K562 treated with DMSO at 1 percent for 24 hours (cell line): ENCODE results near the gene ASCL1. TPM values are rescaled to one million over a fixed set of nuclear protein-coding genes. Genes with fewer than 3 reads are reported as not detected.

ENCODE experiments used
- total RNA-seq: library from RNA; unstranded; fragments of 300-600 nt; gene quantifications from 2 replicates; pipeline ENCODE4 v1.2.3, GENCODE V29; 2022; ENCODE audit warnings: low read depth; ENCODE audit not compliant: insufficient read depth

ASCL1 gene
- 0.74 and 1.5 TPM in 2 replicates for total RNA-seq

DNA sequence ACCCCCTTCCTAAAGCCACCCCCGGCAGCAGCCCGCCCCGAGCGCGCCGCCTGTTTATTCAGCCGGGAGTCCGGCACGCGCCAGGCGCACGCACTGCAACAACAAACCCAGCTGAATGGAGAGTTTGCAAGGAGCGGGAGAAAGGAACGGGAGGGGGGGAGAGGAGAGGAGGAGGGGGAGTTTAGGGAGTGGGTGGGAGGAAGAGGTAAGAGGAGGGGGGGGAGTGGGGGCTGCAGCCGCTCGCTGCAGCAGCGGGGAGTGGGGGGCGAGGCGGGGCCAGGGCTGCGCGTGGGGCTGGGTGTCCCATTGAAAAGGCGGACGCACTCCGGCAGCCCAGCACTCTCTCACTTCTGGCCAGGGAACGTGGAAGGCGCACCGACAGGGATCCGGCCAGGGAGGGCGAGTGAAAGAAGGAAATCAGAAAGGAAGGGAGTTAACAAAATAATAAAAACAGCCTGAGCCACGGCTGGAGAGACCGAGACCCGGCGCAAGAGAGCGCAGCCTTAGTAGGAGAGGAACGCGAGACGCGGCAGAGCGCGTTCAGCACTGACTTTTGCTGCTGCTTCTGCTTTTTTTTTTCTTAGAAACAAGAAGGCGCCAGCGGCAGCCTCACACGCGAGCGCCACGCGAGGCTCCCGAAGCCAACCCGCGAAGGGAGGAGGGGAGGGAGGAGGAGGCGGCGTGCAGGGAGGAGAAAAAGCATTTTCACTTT is at the start of gene ASCL1:
ASCL1 (plus strand) TSS at position 336 of the 712 bp plus-strand sequence. CDS start 571 bp downstream, outside the sequence.

DNA sequence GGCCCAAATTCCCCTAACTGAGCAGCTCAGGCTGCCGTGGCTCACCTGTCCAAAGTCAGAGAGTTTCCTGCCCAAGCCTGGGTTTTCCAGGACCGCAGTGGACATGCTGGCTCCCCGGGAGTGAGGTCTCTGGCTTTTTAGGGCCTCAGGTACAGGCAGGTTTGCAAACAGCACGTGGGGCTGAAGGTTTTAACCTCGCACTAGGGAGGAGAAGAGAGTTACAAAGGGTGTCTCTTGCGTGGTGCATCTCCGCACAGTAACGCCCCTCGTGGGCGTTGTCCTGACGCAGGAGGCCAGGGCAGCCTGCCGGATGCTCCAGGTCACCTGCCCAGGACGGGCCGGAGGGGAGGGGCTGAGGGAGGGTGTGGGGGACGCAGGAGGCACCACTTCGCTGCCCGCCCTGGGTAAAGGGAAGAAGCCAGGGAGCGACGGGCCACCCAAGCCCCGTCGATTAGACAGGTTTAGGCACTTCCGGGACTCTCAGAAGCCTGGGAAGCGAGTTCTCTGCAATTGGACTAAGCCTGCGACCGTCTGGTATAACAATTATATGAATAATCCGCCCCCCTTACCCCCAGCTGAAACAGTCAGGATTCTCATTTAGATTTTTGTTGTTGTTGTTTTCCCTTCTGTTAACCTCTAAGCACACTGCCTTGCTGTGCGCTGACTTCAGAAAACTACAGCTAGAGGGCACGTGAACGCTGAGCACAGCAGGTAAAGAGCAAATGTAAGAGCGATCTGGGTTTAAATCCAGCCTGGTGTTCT is 40.3 kb upstream of the ASCL1 start, which contains the start of gene PAH:
PAH (minus strand) TSS at position 219 of the 762 bp plus-strand sequence; CDS start at position 105, 114 bp downstream.

Other genes starting within 250 kb of the ASCL1 start
- gene PAH, start 40.4 kb upstream of the ASCL1 start, total RNA-seq = not detected in 2 replicates